HG03066 (cell line): ENCODE measurements around the gene RNF217.
"Not testable (repeated sequence)": the region's sequence is repeated elsewhere in the genome, so short reads cannot be mapped to it uniquely, and the experiment has no call there.

Experiments
- ATAC-seq: cut with Tn5 transposase; IDR thresholded peaks from one replicate; pipeline ENCODE4 v1.9.1; 2021; ENCODE audit warnings: low read depth; ENCODE audit not compliant: unreplicated experiment

Gene RNF217

GRCh38 chr6:124961777-124962638, at the start of gene RNF217:
Gene RNF217, plus strand, starts transcription at chr6:124962437. Its CDS starts 108 bp downstream, at chr6:124962545.
- no peak for ATAC-seq

- no peak for ATAC-seq
Measured at GRCh38 chr6:124913056-124913455, 49.2 kb upstream of the RNF217 start.

GRCh38 chr6:124917769-124918168, 44.5 kb upstream of the RNF217 start:
- ATAC-seq = no peak

- not testable (repeated sequence) for ATAC-seq
Measured at GRCh38 chr6:124919703-124920102, 42.5 kb upstream of the RNF217 start.

GRCh38 chr6:124924333-124924759, 37.9 kb upstream of the RNF217 start:
- ATAC-seq = no peak

GRCh38 chr6:124926435-124926834, 35.8 kb upstream of the RNF217 start:
- no peak for ATAC-seq

- no peak for ATAC-seq
Measured at GRCh38 chr6:124927806-124928205, 34.4 kb upstream of the RNF217 start.

GRCh38 chr6:124928851-124929250, 33.4 kb upstream of the RNF217 start:
- no peak for ATAC-seq

GRCh38 chr6:124937645-124938044, 24.6 kb upstream of the RNF217 start:
- no peak for ATAC-seq

GRCh38 chr6:124941259-124941658, 21.0 kb upstream of the RNF217 start:
- ATAC-seq = no peak

GRCh38 chr6:124943658-124944057, 18.6 kb upstream of the RNF217 start:
- ATAC-seq = no peak

- ATAC-seq = no peak
Measured at GRCh38 chr6:124947971-124948451, 14.2 kb upstream of the RNF217 start.

- ATAC-seq = no peak
Measured at GRCh38 chr6:124949706-124950105, 12.5 kb upstream of the RNF217 start.

GRCh38 chr6:124953808-124954207, 8.4 kb upstream of the RNF217 start:
- no peak for ATAC-seq

- ATAC-seq = no peak
Measured at GRCh38 chr6:124955108-124955856, 7.0 kb upstream of the RNF217 start.

GRCh38 chr6:124956018-124956417, 6.2 kb upstream of the RNF217 start:
- ATAC-seq = no peak

GRCh38 chr6:124958149-124958548, 4.1 kb upstream of the RNF217 start:
- ATAC-seq = no peak

GRCh38 chr6:124958759-124959354, 3.4 kb upstream of the RNF217 start:
- no peak for ATAC-seq

GRCh38 chr6:124960757-124961463, 1.3 kb upstream of the RNF217 start:
- ATAC-seq = no peak

- ATAC-seq = no peak
Measured at GRCh38 chr6:124961464-124961776, 817 bp upstream of the RNF217 start.
